Measurements from ENCODE around the gene ZCCHC14.

DNA sequence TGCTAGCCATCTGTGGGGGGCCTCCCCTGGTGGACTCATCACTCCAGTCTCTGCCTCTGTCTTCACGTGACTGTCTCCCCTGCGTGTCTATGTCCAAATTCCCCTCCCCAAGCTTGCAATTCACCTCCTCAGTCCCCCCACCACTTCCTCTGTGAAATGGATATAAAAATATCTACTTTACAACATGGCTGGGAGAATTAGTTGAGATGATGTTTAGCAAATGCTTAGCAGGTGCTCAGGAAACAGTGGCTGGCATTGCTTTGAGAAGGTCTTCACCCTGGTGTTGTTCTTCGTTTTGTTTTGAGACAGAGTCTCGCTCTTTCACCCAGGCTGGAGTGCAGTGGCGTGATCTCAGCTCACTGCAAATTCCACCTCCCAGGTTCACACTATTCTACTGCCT is 8.3 kb upstream of the ZCCHC14 start:
- no peak for TF ChIP-seq EP300 (IDR thresholded peaks at IDR 0.05)
- TF ChIP-seq, protein P1, sequence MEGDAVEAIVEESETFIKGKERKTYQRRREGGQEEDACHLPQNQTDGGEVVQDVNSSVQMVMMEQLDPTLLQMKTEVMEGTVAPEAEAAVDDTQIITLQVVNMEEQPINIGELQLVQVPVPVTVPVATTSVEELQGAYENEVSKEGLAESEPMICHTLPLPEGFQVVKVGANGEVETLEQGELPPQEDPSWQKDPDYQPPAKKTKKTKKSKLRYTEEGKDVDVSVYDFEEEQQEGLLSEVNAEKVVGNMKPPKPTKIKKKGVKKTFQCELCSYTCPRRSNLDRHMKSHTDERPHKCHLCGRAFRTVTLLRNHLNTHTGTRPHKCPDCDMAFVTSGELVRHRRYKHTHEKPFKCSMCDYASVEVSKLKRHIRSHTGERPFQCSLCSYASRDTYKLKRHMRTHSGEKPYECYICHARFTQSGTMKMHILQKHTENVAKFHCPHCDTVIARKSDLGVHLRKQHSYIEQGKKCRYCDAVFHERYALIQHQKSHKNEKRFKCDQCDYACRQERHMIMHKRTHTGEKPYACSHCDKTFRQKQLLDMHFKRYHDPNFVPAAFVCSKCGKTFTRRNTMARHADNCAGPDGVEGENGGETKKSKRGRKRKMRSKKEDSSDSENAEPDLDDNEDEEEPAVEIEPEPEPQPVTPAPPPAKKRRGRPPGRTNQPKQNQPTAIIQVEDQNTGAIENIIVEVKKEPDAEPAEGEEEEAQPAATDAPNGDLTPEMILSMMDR (IDR thresholded peaks at IDR 0.05): no peak
- TF ChIP-seq POLR2AphosphoS5 (IDR thresholded peaks at IDR 0.05): no peak

All from esophagus muscularis mucosa (tissue), 4 donors.